Tibial artery (tissue), 4 donors: Measurements from ENCODE around the gene OBSCN.

ENCODE experiments used
- DNase-seq, 2 donors: peaks; one replicate each; pipeline ENCODE4 v3.0.0-alpha.2; 2019
- H3K27ac ChIP-seq, 2 donors: fragments of 200-600 bp; sonication (generic) in 1 of 2; 1 replicate in 1 of 2; 2 replicates in 1 of 2; pipeline ENCODE4 v1.5.1; 2018 to 2019; ENCODE audit warnings: mild to moderate bottlenecking in 1 of 2
- H3K27me3 ChIP-seq, 2 donors: fragments of 200-600 bp; sonication (generic) in 1 of 2; one replicate each; pipeline versions ENCODE4 v1.5.1 to v1.6.0; 2016 to 2019
- H3K36me3 ChIP-seq, 3 donors: fragments of 200-600 bp; sonication (generic) in 2 of 3; one replicate each; pipeline ENCODE4 v1.5.1; 2016 to 2019; ENCODE audit warnings: mild to moderate bottlenecking in 2 of 3
- H3K4me1 ChIP-seq, 4 donors: fragments of 200-600 bp; sonication (generic) in 2 of 4; 1 replicate in 3 of 4; 2 replicates in 1 of 4; pipeline ENCODE4 v1.5.1; 2016 to 2019
- H3K4me3 ChIP-seq, 2 donors: fragments of 200-600 bp; sonication (generic) in 1 of 2; 1 replicate in 1 of 2; 2 replicates in 1 of 2; pipeline ENCODE4 v1.5.1; 2018 to 2019; ENCODE audit warnings: mild to moderate bottlenecking in 2 of 2
- H3K9me3 ChIP-seq, 3 donors: fragments of 200-600 bp; sonication (generic) in 1 of 3; one replicate each; pipeline ENCODE4 v1.5.1; 2016 to 2019
- CTCF ChIP-seq, 2 experiments: fragments of 200-600 bp in 1 of 2; fragments of 450-650 bp in 1 of 2; IDR thresholded peaks; one replicate each; pipeline ENCODE4 v1.5.1; 2017 to 2019; ENCODE audit warnings: antibody characterized with exemption in 2 of 2, mild to moderate bottlenecking in 1 of 2, moderate library complexity in 1 of 2
- intact Hi-C: fragments of 100-400 bp; cut with DNase I; formaldehyde crosslinking; loops from one replicate; pipeline ENCODE4 v1.15.0; 2023; ENCODE audit warnings: low total_unique reads

OBSCN gene

DNA sequence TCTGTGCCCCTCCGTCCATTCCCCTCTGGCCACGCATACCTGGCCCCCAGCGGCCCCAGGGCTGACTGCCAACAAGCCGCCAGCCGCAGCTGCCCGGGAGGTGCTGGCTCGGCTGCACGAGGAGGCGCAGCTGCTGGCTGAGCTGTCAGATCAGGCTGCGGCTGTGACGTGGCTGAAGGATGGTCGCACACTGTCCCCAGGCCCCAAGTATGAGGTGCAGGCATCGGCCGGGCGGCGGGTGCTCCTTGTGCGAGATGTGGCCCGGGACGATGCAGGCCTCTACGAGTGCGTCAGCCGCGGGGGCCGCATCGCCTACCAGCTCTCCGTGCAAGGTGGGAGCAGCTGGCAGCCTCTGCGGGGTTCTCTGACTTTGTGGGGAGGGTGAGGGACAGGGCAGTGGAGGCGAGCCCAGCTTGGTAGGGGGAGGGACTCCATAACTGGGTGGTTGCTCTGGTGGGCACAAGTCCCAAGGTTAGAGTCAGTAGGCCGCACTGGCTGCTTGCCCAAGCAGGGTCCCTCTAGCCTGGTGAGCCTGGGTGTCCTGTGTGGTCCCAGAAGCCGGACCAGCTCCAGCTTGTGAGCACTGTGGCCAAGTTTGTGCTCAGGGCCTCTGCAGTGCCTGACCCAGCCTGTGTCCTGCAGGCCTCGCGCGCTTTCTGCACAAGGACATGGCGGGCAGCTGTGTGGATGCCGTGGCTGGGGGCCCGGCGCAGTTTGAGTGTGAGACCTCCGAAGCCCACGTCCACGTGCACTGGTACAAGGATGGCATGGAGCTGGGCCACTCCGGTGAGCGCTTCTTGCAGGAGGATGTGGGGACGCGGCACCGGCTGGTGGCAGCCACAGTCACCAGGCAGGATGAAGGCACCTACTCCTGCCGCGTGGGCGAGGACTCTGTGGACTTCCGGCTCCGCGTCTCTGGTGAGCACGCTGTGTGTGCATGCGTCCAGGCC, 8.8 kb downstream of the OBSCN start:
- peak in 1 of 2 donors; percentile 60 for DNase-seq
- intact Hi-C loops, result loop anchor here (10.0 kb wide), 1 partner anchor 188 kb away; the partner anchor contains the start of gene TRIM11
- H3K27ac ChIP-seq, result no peak overlapping the region

DNA sequence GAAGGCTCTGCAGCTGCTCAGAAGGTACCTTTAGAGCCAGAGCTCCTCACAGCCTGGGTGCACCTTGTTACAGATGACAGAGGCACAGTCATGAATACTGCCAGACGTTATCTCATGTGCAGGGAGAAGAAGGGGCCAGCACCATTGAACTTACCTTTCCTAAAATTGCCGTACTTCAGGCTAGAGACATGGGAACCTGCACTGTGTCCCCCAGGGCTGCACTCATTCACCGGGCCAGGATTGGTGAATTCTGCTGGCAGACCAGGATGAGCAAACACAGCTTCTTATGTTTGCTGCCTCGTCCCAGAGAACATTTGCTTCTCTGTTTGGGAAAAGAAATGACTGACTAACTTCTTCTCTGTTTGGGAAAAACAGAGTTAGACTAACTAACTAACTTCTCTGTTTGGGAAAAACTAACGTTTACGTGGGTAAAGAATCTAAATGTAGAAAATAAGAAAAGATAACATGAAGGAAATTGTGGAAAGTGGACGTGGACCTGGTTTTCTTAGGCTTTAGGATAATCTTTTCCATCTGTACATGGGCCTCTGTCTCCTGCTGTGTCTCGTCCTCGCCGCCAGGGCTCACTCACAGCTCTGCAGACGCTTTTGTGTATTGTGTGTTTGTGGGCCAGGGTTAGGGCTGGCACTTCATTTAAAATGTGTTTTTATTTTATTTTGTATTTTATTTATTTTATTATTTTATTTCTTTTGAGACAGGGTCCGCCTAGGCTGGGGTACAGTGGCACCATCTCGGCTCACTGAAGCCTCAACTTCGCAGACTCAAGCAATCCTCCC, 9.9 kb downstream of the OBSCN start:
- Histone ChIP-seq H3K27me3 (peaks cover 0 to 10% of the 10 kb centered on the region in 2 donors), H3K27ac (no peak overlapping the region), H3K4me3 (no peak overlapping the region), H3K36me3 (peaks cover 0 to 39% (median 0%) of the 10 kb centered on the region in 3 donors), H3K4me1 (peaks cover 0 to 16% (median 13%) of the 10 kb centered on the region in 4 donors), H3K9me3 (no peaks in the 10 kb centered on the region)
- DNase-seq, result no peak
- no peak for TF ChIP-seq CTCF (IDR thresholded peaks at IDR 0.05)
- intact Hi-C loops, result loop anchor here (10.0 kb wide), 1 partner anchor 187 kb away; the partner anchor contains the start of gene TRIM11

More for the DNA sequence above, 8.8 kb downstream of the OBSCN start:
- peaks cover 0 to 35% (median 0%) of the 10 kb centered on the region in 3 donors for H3K36me3 ChIP-seq
- H3K27me3 ChIP-seq, result peaks cover 0 to 20% of the 10 kb centered on the region in 2 donors
- no peaks in the 10 kb centered on the region for H3K9me3 ChIP-seq
- H3K4me3 ChIP-seq, result no peak overlapping the region
- H3K4me1 ChIP-seq, result peaks cover 0 to 20% (median 18%) of the 10 kb centered on the region in 4 donors
- TF ChIP-seq CTCF (IDR thresholded peaks at IDR 0.05), result no peak

DNA sequence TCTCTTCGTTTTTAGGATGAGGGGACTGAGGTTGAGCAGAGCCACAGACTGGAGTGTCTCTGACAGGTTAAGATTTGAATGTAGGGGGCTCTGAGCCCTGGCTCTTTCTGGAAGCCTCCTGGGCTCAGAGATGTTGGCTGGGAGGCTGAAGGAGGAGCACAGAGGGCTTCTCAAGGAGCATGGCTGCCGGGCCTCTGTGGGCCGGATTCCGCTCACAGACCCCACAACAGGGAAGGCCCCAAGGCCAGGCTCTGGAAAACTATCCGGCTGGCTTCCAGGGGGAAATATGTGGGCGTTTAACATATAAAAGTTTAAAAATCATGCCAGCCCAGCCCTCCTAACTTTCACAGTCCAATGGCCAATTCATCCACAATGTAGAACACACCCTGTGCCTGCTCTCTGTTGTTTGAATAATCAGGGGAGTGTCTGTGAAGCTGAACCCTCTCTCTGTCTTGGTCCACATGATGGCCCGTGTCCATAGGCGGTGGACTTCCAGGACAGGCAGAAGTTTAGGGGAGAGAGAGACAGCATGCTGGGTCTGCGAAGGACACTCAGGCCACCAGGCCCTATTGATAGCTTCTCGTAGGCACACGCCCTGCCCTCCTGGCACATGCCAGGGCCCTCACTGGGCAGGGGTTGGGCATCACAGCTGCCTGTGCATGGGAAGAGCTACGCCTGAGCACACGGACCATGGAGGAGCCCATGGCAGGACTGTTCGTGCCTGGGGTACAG, 10.8 kb downstream of the OBSCN start:
- peaks cover 0 to 2% (median 0%) of the 10 kb centered on the region in 3 donors for H3K9me3 ChIP-seq
- no peak overlapping the region for H3K27ac ChIP-seq
- no peak for DNase-seq
- peaks cover 0 to 5% of the 10 kb centered on the region in 2 donors for H3K27me3 ChIP-seq
- no peak for TF ChIP-seq CTCF (IDR thresholded peaks at IDR 0.05)
- no peak overlapping the region for H3K4me3 ChIP-seq
- intact Hi-C loops, result loop anchor here (10.0 kb wide), 1 partner anchor 186 kb away; the partner anchor contains the start of gene TRIM11
- H3K4me1 ChIP-seq, result peaks cover 0 to 8% (median 5%) of the 10 kb centered on the region in 4 donors
- peaks cover 0 to 43% (median 0%) of the 10 kb centered on the region in 3 donors for H3K36me3 ChIP-seq

DNA sequence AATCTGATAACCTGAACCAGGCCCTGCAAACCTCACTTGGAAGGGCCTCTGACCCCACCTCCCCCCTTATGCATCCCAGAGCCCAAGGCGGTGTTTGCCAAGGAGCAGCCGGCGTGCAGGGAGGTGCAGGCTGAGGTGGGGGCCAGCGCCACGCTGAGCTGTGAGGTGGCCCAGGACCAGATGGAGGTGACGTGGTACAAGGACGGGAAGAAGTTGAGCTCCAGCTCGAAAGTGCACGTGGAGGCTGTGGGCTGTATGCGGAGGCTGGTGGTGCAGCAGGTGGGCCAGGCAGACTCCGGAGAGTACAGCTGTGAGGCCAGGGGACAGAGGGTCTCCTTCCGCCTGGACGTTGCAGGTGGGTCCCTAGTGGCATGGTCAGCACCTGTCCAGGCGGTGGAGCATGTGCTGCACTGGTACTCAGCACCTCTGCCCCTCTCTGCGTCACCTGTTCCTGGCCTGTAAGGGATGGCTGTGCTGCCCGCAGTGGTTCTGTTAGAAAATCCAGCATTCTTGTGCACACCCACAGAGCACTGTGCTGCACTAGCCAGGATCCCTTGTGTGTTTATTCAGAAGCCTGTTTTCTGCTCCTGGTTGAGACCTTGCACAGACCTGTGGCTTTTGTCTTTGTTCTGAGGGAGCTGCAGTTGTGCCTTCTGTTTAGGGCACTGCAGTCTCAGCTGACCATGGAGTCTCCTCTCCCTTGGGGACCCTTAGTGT, 11.6 kb downstream of the OBSCN start:
- peak in 1 of 2 donors; percentile 49 for DNase-seq
- TF ChIP-seq CTCF (IDR thresholded peaks at IDR 0.05), result no peak
- Histone ChIP-seq H3K27ac (no peak overlapping the region), H3K36me3 (peaks cover 0 to 50% (median 2%) of the 10 kb centered on the region in 3 donors), H3K27me3 (no peaks in the 10 kb centered on the region), H3K9me3 (peaks cover 0 to 9% (median 3%) of the 10 kb centered on the region in 3 donors), H3K4me3 (no peak overlapping the region), H3K4me1 (peaks cover 0 to under 1% (median 0%) of the 10 kb centered on the region in 4 donors)
- intact Hi-C loops, result loop anchor here (10.0 kb wide), 1 partner anchor 185 kb away; the partner anchor contains the start of gene TRIM11
